Endothelial cell (in vitro differentiated cells): Measurements from ENCODE around the gene HMGA1. TPM values are rescaled to one million over a fixed set of nuclear protein-coding genes. Genes with fewer than 3 reads are reported as not detected.

Source experiments
- DNase-seq: peaks from one replicate; pipeline ENCODE4 v3.0.0; 2021; ENCODE audit warnings: low spot score
- H3K27ac Mint-ChIP-seq: one replicate; pipeline ENCODE4 v1.8.0; 2021; ENCODE audit warnings: mixed read lengths, inconsistent platforms; ENCODE audit not compliant: unreplicated experiment
- H3K27me3 Mint-ChIP-seq: one replicate; pipeline ENCODE4 v1.8.0; 2021; ENCODE audit warnings: mild to moderate bottlenecking, moderate library complexity, mixed read lengths, inconsistent platforms; ENCODE audit not compliant: unreplicated experiment
- H3K36me3 Mint-ChIP-seq: one replicate; pipeline ENCODE4 v1.8.0; 2021; ENCODE audit warnings: mild to moderate bottlenecking, low read depth, mixed read lengths, inconsistent platforms; ENCODE audit not compliant: unreplicated experiment
- H3K4me1 Mint-ChIP-seq: one replicate; pipeline ENCODE4 v1.8.0; 2021; ENCODE audit warnings: mild to moderate bottlenecking, mixed read lengths, inconsistent platforms; ENCODE audit not compliant: unreplicated experiment
- H3K4me3 Mint-ChIP-seq: one replicate; pipeline ENCODE4 v1.8.0; 2021; ENCODE audit warnings: mild to moderate bottlenecking, mixed read lengths, inconsistent platforms; ENCODE audit not compliant: unreplicated experiment
- H3K9me3 Mint-ChIP-seq: one replicate; pipeline ENCODE4 v1.8.0; 2021; ENCODE audit warnings: mixed read lengths, inconsistent platforms; ENCODE audit not compliant: unreplicated experiment
- CTCF ChIP-seq: fragments of 200-600 bp; sonication (generic); IDR thresholded peaks from one replicate; pipeline ENCODE4 v1.5.0; 2021; ENCODE audit warnings: antibody characterized with exemption; ENCODE audit not compliant: unreplicated experiment
- total RNA-seq: library from RNA; stranded (reverse); fragmentation: NEBNext Ultra II Directional; extraction: Animal tissue kit (Norgen Biotek cat#: 25700); gene quantifications from one replicate; pipeline ENCODE4 v1.2.1, GENCODE V29; 2021; ENCODE audit not compliant: unreplicated experiment

HMGA1 gene
- total RNA-seq, 1 donor from 2014 or later: 528 TPM

GRCh38 chr6:34240329-34241248, 3.9 kb downstream of the HMGA1 start:
- Mint-ChIP-seq H3K9me3 (no peaks in the 10 kb centered on the region), H3K36me3 (peaks cover 24% of the 10 kb centered on the region), H3K4me3 (peak overlapping the region; percentile 23), H3K27ac (no peak overlapping the region), H3K27me3 (peaks cover 14% of the 10 kb centered on the region), H3K4me1 (peaks cover 12% of the 10 kb centered on the region)
- no peak for TF ChIP-seq CTCF
- DNase-seq: no peak

- no peak for TF ChIP-seq CTCF
- Mint-ChIP-seq H3K27ac (no peak overlapping the region), H3K4me3 (no peak overlapping the region), H3K4me1 (peaks cover 12% of the 10 kb centered on the region), H3K36me3 (peaks cover 26% of the 10 kb centered on the region), H3K9me3 (no peaks in the 10 kb centered on the region), H3K27me3 (peaks cover 11% of the 10 kb centered on the region)
- DNase-seq: no peak
Measured at GRCh38 chr6:34241351-34242215, 4.9 kb downstream of the HMGA1 start.

- peaks cover 12% of the 10 kb centered on the region for H3K4me1 Mint-ChIP-seq
- no peak overlapping the region for H3K4me3 Mint-ChIP-seq
Measured at GRCh38 chr6:34242252-34243130, 5.8 kb downstream of the HMGA1 start.

More at GRCh38 chr6:34242252-34243130, 5.8 kb downstream of the HMGA1 start:
- Mint-ChIP-seq H3K27ac (no peak overlapping the region), H3K27me3 (peaks cover 11% of the 10 kb centered on the region), H3K9me3 (no peaks in the 10 kb centered on the region), H3K36me3 (peaks cover 26% of the 10 kb centered on the region)
- TF ChIP-seq CTCF: no peak
- no peak for DNase-seq
